PC-3 (cell line): Measurements from ENCODE around the gene ADH7.
"Not testable (repeated sequence)": the region's sequence is repeated elsewhere in the genome, so short reads cannot be mapped to it uniquely, and the experiment has no call there.

ENCODE experiments used
- EZH2 ChIP-seq: fragments of 300-600 bp; sonication (generic); IDR thresholded peaks from one replicate; pipeline ENCODE4 v1.6.1; 2017; ENCODE audit warnings: antibody characterized with exemption, mild to moderate bottlenecking, low read length; ENCODE audit not compliant: unreplicated experiment
- EZH2phosphoT487 ChIP-seq: fragments of 300-600 bp; sonication (generic); IDR thresholded peaks from 2 replicates; pipeline ENCODE4 v1.6.1; 2018; ENCODE audit warnings: mild to moderate bottlenecking, antibody characterized with exemption, low read length, borderline replicate concordance
- TF ChIP-seq, protein P1 (sequence below): fragments of 300-600 bp; sonication (generic); conservative IDR thresholded peaks from 2 replicates; pipeline ENCODE4 v1.5.1; 2017; ENCODE audit warnings: antibody characterized with exemption, low read depth, mild to moderate bottlenecking, low read length

GRCh38 chr4:99367817-99368216 is 67.3 kb downstream of the ADH7 start:
- TF ChIP-seq, protein P1, sequence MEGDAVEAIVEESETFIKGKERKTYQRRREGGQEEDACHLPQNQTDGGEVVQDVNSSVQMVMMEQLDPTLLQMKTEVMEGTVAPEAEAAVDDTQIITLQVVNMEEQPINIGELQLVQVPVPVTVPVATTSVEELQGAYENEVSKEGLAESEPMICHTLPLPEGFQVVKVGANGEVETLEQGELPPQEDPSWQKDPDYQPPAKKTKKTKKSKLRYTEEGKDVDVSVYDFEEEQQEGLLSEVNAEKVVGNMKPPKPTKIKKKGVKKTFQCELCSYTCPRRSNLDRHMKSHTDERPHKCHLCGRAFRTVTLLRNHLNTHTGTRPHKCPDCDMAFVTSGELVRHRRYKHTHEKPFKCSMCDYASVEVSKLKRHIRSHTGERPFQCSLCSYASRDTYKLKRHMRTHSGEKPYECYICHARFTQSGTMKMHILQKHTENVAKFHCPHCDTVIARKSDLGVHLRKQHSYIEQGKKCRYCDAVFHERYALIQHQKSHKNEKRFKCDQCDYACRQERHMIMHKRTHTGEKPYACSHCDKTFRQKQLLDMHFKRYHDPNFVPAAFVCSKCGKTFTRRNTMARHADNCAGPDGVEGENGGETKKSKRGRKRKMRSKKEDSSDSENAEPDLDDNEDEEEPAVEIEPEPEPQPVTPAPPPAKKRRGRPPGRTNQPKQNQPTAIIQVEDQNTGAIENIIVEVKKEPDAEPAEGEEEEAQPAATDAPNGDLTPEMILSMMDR: not testable (repeated sequence)
- not testable (repeated sequence) for TF ChIP-seq EZH2, EZH2phosphoT487
